GM23248 (cell line): ENCODE data around the gene GGCX.

ENCODE experiments used
- EZH2 ChIP-seq: fragments of 200-600 bp; sonication (generic); IDR thresholded peaks from 2 replicates; pipeline ENCODE4 v1.6.1; 2018; ENCODE audit warnings: antibody characterized with exemption, mild to moderate bottlenecking; ENCODE audit not compliant: insufficient read depth, poor library complexity, severe bottlenecking
- EZH2phosphoT487 ChIP-seq: fragments of 200-600 bp; sonication (generic); IDR thresholded peaks from 2 replicates; pipeline ENCODE4 v1.6.1; 2018; ENCODE audit warnings: antibody characterized with exemption, moderate library complexity, mild to moderate bottlenecking, low read depth; ENCODE audit not compliant: insufficient read depth

GRCh38 chr2:85540133-85540648, 21.1 kb downstream of the GGCX start:
- TF ChIP-seq EZH2 (no peak), EZH2phosphoT487 (no peak)
